ENCODE results near the gene SPDYE3.
"Not testable (repeated sequence)": the region's sequence is repeated elsewhere in the genome, so short reads cannot be mapped to it uniquely, and the experiment has no call there.

Gene SPDYE3

GRCh38 chr7:100357131-100357561, 49.6 kb downstream of the SPDYE3 start:
- no peak for TF ChIP-seq CTCF (IDR thresholded peaks at IDR 0.05; ENCODE audit: insufficient read depth, low read depth, low read length, missing control alignments)
- DNase-seq (ENCODE audit: low read depth), result no peak
- H3K4me3 ChIP-seq (ENCODE audit: low read depth, low read length), result no peak overlapping the region

- H3K4me3 ChIP-seq (ENCODE audit: low read depth, low read length), result no peak within 1 kb of the TSS
- peak; percentile 38 for DNase-seq (ENCODE audit: low read depth)
Observed at GRCh38 chr7:100358027-100358856, 50.7 kb downstream of the SPDYE3 start, which contains the start of gene PILRB. Gene PILRB, plus strand, starts transcription at chr7:100358117. Its CDS starts 186 bp downstream, at chr7:100358303.

GRCh38 chr7:100358857-100359212, 51.3 kb downstream of the SPDYE3 start:
- H3K4me3 ChIP-seq (ENCODE audit: low read depth, low read length), result no peak overlapping the region
- no peak for TF ChIP-seq CTCF (IDR thresholded peaks at IDR 0.05; ENCODE audit: insufficient read depth, low read depth, low read length, missing control alignments)
- no peak for DNase-seq (ENCODE audit: low read depth)

More at GRCh38 chr7:100358027-100358856, 50.7 kb downstream of the SPDYE3 start, which contains the start of gene PILRB:
- peak; percentile 26 for TF ChIP-seq CTCF (IDR thresholded peaks at IDR 0.05; ENCODE audit: insufficient read depth, low read depth, low read length, missing control alignments)

GRCh38 chr7:100360135-100360854, 52.8 kb downstream of the SPDYE3 start:
- no peak for TF ChIP-seq CTCF (IDR thresholded peaks at IDR 0.05; ENCODE audit: insufficient read depth, low read depth, low read length, missing control alignments)
- no peak overlapping the region for H3K4me3 ChIP-seq (ENCODE audit: low read depth, low read length)
- no peak for DNase-seq (ENCODE audit: low read depth)

GRCh38 chr7:100363098-100363497, 55.6 kb downstream of the SPDYE3 start:
- no peak for DNase-seq (ENCODE audit: low read depth)
- H3K4me3 ChIP-seq (ENCODE audit: low read depth, low read length), result no peak overlapping the region
- TF ChIP-seq CTCF (IDR thresholded peaks at IDR 0.05; ENCODE audit: insufficient read depth, low read depth, low read length, missing control alignments), result no peak

- not testable (repeated sequence) for DNase-seq (ENCODE audit: low read depth); H3K4me3 ChIP-seq (ENCODE audit: low read depth, low read length)
Observed at GRCh38 chr7:100363797-100364196, 56.3 kb downstream of the SPDYE3 start.

- TF ChIP-seq CTCF (IDR thresholded peaks at IDR 0.05; ENCODE audit: insufficient read depth, low read depth, low read length, missing control alignments), result no peak
- DNase-seq (ENCODE audit: low read depth), result no peak
- no peak overlapping the region for H3K4me3 ChIP-seq (ENCODE audit: low read depth, low read length)
Observed at GRCh38 chr7:100364480-100364879, 57.0 kb downstream of the SPDYE3 start.

- peak; percentile 38 for DNase-seq (ENCODE audit: low read depth)
- H3K4me3 ChIP-seq (ENCODE audit: low read depth, low read length), result not testable (repeated sequence)
Observed at GRCh38 chr7:100365998-100366367, 58.5 kb downstream of the SPDYE3 start.
